ENCODE results near the gene PER1. TPM values are rescaled to one million over a fixed set of nuclear protein-coding genes. Genes with fewer than 3 reads are reported as not detected.
A peak's percentile ranks its signal among the peaks of the same experiment; 100 is the strongest.

PER1 gene
- total RNA-seq, 1 experiment from 2014 or later: 25.0 TPM

DNA sequence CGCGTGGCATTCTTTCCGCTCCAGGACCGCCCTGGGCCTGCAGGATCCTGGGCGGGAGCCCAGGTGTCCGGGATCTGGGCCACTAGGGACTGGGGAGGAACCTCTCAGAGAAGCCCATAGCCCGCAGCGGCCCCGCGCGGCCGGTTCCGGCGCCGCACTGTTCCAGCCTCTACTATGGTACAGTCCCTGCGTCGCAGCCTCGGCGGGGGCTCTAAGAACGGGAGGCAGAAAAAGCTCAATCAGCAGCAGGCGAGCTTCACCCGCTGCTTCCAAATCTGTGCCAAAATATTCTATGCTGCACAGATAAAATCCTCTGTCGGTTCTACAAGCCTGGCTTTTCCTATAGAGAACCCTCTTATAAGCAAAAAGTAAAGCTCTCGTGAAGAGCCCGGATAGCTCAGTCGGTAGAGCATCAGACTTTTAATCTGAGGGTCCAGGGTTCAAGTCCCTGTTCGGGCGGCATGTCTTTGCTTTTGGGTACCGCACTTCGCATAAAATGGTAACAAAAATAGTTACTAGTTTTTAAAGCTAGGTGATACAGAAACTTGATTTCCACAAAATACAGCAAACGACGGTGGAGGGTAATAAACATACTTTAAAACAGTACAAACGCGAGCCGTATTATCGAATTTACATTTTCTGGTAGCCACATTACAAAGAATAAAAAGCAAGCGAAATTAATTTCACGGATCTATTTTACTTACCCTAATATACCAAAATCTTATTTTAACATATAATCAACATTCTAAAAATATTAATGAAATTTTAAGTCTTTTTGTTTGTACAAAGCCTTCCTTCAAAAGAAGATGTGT is 33.2 kb downstream of the PER1 start:
- intact Hi-C loops (cut with micrococcal nuclease): loop anchor here (1.0 to 2.0 kb wide), 3 partner anchors 59 to 232 kb away; no protein-coding TSS in a partner anchor
- peaks cover 15% of the 10 kb centered on the region; the same call in 1 of the 2 replicates for H3K4me1 ChIP-seq (ENCODE audit: insufficient read depth, low read length)
- DNase-seq: peak; percentile 77
- H3K79me2 ChIP-seq (ENCODE audit: low read length): no peaks in the 10 kb centered on the region
- CTCF ChIA-PET: interaction anchor here (0.6 to 1.0 kb wide), 4 partner anchors 19 to 78 kb away, joined by 3 to 7 read pairs (median 6); partner anchors contain the start of gene ALOX12B
- TSS peak; percentile 71 for BruUV-seq (replicated peaks)
- H3K9me3 ChIP-seq (ENCODE audit: low read length): no peaks in the 10 kb centered on the region
- H3K27me3 ChIP-seq (ENCODE audit: low read length): no peaks in the 10 kb centered on the region
- H3K4me3 ChIP-seq (ENCODE audit: low read length): peak overlapping the region; percentile 72
- no peaks in the 10 kb centered on the region for H3K36me3 ChIP-seq (ENCODE audit: low read depth, low read length)
- peak overlapping the region; percentile 94 for H3K27ac ChIP-seq (ENCODE audit: low read length)
- no peak for TF ChIP-seq EZH2phosphoT487 (IDR thresholded peaks at IDR 0.05; ENCODE audit: borderline replicate concordance, low read length)
- TF ChIP-seq, protein P1, sequence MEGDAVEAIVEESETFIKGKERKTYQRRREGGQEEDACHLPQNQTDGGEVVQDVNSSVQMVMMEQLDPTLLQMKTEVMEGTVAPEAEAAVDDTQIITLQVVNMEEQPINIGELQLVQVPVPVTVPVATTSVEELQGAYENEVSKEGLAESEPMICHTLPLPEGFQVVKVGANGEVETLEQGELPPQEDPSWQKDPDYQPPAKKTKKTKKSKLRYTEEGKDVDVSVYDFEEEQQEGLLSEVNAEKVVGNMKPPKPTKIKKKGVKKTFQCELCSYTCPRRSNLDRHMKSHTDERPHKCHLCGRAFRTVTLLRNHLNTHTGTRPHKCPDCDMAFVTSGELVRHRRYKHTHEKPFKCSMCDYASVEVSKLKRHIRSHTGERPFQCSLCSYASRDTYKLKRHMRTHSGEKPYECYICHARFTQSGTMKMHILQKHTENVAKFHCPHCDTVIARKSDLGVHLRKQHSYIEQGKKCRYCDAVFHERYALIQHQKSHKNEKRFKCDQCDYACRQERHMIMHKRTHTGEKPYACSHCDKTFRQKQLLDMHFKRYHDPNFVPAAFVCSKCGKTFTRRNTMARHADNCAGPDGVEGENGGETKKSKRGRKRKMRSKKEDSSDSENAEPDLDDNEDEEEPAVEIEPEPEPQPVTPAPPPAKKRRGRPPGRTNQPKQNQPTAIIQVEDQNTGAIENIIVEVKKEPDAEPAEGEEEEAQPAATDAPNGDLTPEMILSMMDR (conservative IDR thresholded peaks at IDR 0.05; ENCODE audit: low read depth, low read length): peak; percentile 79
- peak; percentile 39 for ATAC-seq
- H3K4me2 ChIP-seq (ENCODE audit: low read length): peak overlapping the region; percentile 92
- H2AFZ ChIP-seq (ENCODE audit: low read length): peak overlapping the region; percentile 65
- peaks cover 3% of the 10 kb centered on the region for H3F3A ChIP-seq (ENCODE audit: low read length, unreplicated experiment)
- H3K9ac ChIP-seq (ENCODE audit: low read length): peak overlapping the region; percentile 82
- POLR2A ChIA-PET (ENCODE audit: unreplicated experiment): interaction anchor here (1.7 kb wide), 1 partner anchor 54 kb away, joined by 6 read pairs; no protein-coding TSS in a partner anchor
- no peaks in the 10 kb centered on the region for H3K9me2 ChIP-seq (replicated peaks; ENCODE audit: low read length)
- peaks cover 3% of the 10 kb centered on the region for H4K20me1 ChIP-seq (ENCODE audit: low read length)

DNA sequence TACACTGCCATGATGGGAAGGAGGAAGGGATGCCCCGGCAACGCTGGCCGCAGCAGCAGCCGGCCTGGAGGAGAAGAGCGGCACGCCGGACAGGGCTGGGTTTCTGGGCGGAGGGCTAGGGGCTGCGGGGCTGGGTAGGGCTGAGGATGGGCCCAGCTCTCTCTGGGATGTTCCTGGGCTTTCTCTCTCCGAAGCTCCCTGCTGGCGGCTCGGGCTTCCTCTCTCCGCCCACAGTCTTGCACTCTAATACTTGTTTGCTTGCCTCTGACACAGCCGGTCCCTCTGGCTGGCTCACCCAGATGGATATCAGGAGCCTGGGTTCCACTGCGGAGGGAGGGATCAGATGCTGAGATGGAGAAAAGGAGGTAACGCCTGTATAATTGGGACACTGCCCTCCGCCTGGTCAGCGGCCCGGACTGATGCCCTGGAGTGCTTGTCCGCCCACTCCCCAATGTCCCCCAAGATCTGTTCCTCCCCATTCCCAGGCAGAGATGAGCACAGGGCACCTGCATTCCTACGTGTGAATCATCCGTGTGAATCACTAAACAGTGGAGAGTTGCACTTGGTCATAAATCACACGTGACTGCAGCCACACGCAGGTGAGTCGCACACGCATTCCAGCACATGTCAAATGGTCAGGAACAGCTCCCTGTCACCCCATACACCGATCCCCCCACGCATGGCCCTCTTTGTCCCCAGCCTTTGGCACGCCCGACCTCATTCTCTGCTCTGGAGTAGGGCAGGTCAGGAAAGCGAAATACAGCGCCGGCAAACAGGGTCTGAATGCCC is 34.0 kb downstream of the PER1 start, which contains the start of gene ALOXE3:
Gene ALOXE3, minus strand, starts transcription at position 535 of the 789 bp plus-strand sequence. Its CDS starts 524 bp downstream, at position 11.
- peak within 1 kb of the TSS; percentile 65 for H2AFZ ChIP-seq (ENCODE audit: low read length)
- no peaks in the 10 kb centered on the region for H3K9me3 ChIP-seq (ENCODE audit: low read length)
- no peaks in the 10 kb centered on the region for H3K79me2 ChIP-seq (ENCODE audit: low read length)
- no peaks in the 10 kb centered on the region for H3K36me3 ChIP-seq (ENCODE audit: low read depth, low read length)
- peaks cover 3% of the 10 kb centered on the region for H3F3A ChIP-seq (ENCODE audit: low read length, unreplicated experiment)
- intact Hi-C loops (cut with micrococcal nuclease): loop anchor here (1.0 to 2.0 kb wide), 2 partner anchors 58 to 231 kb away; no protein-coding TSS in a partner anchor
- TSS peak; percentile 22 for BruUV-seq (replicated peaks)
- no peaks in the 10 kb centered on the region for H3K27me3 ChIP-seq (ENCODE audit: low read length)
- peak within 1 kb of the TSS; percentile 94 for H3K27ac ChIP-seq (ENCODE audit: low read length)
- peak; percentile 42 for ATAC-seq
- CTCF ChIA-PET: interaction anchor here (0.6 to 1.0 kb wide), 2 partner anchors 58 to 77 kb away, joined by 5 to 6 read pairs; no protein-coding TSS in a partner anchor
- peak within 1 kb of the TSS; percentile 82 for H3K9ac ChIP-seq (ENCODE audit: low read length)
- no peak for TF ChIP-seq EZH2phosphoT487 (IDR thresholded peaks at IDR 0.05; ENCODE audit: borderline replicate concordance, low read length)
- no peak for TF ChIP-seq EZH2 (IDR thresholded peaks at IDR 0.05; ENCODE audit: low read length, unreplicated experiment)
- TF ChIP-seq, protein P1 (conservative IDR thresholded peaks at IDR 0.05; ENCODE audit: low read depth, low read length): no peak
- peaks cover 12% of the 10 kb centered on the region; the same call in 1 of the 2 replicates for H3K4me1 ChIP-seq (ENCODE audit: insufficient read depth, low read length)
- H3K4me2 ChIP-seq (ENCODE audit: low read length): peak within 1 kb of the TSS; percentile 92
- peaks cover 3% of the 10 kb centered on the region for H4K20me1 ChIP-seq (ENCODE audit: low read length)
- peak; percentile 90 for DNase-seq
- POLR2A ChIA-PET (ENCODE audit: unreplicated experiment): interaction anchor here (1.7 kb wide), 1 partner anchor 55 kb away, joined by 6 read pairs; no protein-coding TSS in a partner anchor
- H3K4me3 ChIP-seq (ENCODE audit: low read length): peak within 1 kb of the TSS; percentile 72
- H3K9me2 ChIP-seq (replicated peaks; ENCODE audit: low read length): no peaks in the 10 kb centered on the region
